Epithelial cell of proximal tubule (primary cell): ENCODE data around the gene MGAT3. TPM values are rescaled to one million over a fixed set of nuclear protein-coding genes. Genes with fewer than 3 reads are reported as not detected.

ENCODE experiments used
- DNase-seq: peaks from one replicate; pipeline ENCODE4 v3.0.0-alpha.2; 2011; ENCODE audit warnings: low read depth
- H3K4me3 ChIP-seq: 2 replicates; pipeline ENCODE4 v1.5.1; 2011; ENCODE audit warnings: low read depth, mild to moderate bottlenecking, low read length
- CTCF ChIP-seq: conservative IDR thresholded peaks from 2 replicates; pipeline ENCODE4 v1.5.1; 2012; ENCODE audit warnings: low read depth, mild to moderate bottlenecking, low read length
- total RNA-seq: library from RNA; depleted of rRNA; stranded (reverse); fragments of >200 nt; gene quantifications from 2 replicates; pipeline ENCODE4 v1.2.3, GENCODE V29; 2015

Gene MGAT3
- total RNA-seq, 1 donor from 2014 or later, result 2.4 TPM

GRCh38 chr22:39493759-39494158 is 36.9 kb downstream of the MGAT3 start:
- no peak overlapping the region for H3K4me3 ChIP-seq
- DNase-seq, result no peak

GRCh38 chr22:39494471-39495120 is 37.8 kb downstream of the MGAT3 start:
- no peak for DNase-seq
- H3K4me3 ChIP-seq, result no peak overlapping the region
- TF ChIP-seq CTCF, result no peak

More at GRCh38 chr22:39493759-39494158, 36.9 kb downstream of the MGAT3 start:
- TF ChIP-seq CTCF, result no peak

GRCh38 chr22:39496131-39496838 is 39.5 kb downstream of the MGAT3 start:
- peak; percentile 86 for TF ChIP-seq CTCF
- no peak overlapping the region for H3K4me3 ChIP-seq
- no peak for DNase-seq

GRCh38 chr22:39497429-39497828 is 40.6 kb downstream of the MGAT3 start:
- no peak for TF ChIP-seq CTCF
- DNase-seq, result no peak
- H3K4me3 ChIP-seq, result no peak overlapping the region

GRCh38 chr22:39498368-39498767 is 41.6 kb downstream of the MGAT3 start:
- TF ChIP-seq CTCF, result no peak
- DNase-seq, result no peak

GRCh38 chr22:39498802-39499201 is 42.0 kb downstream of the MGAT3 start:
- no peak overlapping the region for H3K4me3 ChIP-seq
- no peak for DNase-seq
- TF ChIP-seq CTCF, result no peak

More at GRCh38 chr22:39498368-39498767, 41.6 kb downstream of the MGAT3 start:
- no peak overlapping the region for H3K4me3 ChIP-seq
